ENCODE data around the gene CLPX. TPM values are rescaled to one million over a fixed set of nuclear protein-coding genes. Genes with fewer than 3 reads are reported as not detected.
"Not testable (repeated sequence)": the region's sequence is repeated elsewhere in the genome, so short reads cannot be mapped to it uniquely, and the experiment has no call there.

CLPX gene
- total RNA-seq = 10 to 100 TPM; 60.5 to 65.6 TPM
- polyA plus RNA-seq = 28.9 TPM

- H3K4me1 Mint-ChIP-seq = peaks cover 23 to 41% (median 40%) of the 10 kb centered on the region in 3 donors
- Histone ChIP-seq H3K27ac (ENCODE audit: low read depth, low read length) (peak within 1 kb of the TSS; percentile 83), H3K27me3 (ENCODE audit: insufficient read depth, low read length, poor library complexity, severe bottlenecking) (no peaks in the 10 kb centered on the region), H3K4me1 (ENCODE audit: insufficient read depth, low read length) (peaks cover 20% of the 10 kb centered on the region), H3K36me3 (ENCODE audit: insufficient read depth, low read length) (no peaks in the 10 kb centered on the region), H3K9me3 (ENCODE audit: low read length) (no peaks in the 10 kb centered on the region), H3K4me3 (ENCODE audit: low read length) (peak within 1 kb of the TSS; percentile 76)
- peak; percentile 86 to 95 (median 93) for DNase-seq
- no peaks in the 10 kb centered on the region for H3K9me3 Mint-ChIP-seq
- H3K36me3 Mint-ChIP-seq = peaks cover 0 to 23% (median 0%) of the 10 kb centered on the region in 3 donors
- peak within 1 kb of the TSS; percentile 94 to 98 (median 96) for H3K27ac Mint-ChIP-seq
- POLR2A ChIA-PET = interaction anchor here (0.7 to 2.0 kb wide), 9 partner anchors 15 to 1091 kb away, joined by 3 to 28 read pairs (median 4); partner anchors contain the start of genes CIAO2A, PARP16, PDCD7 and RNU5B-1
- H3K4me3 Mint-ChIP-seq = peak within 1 kb of the TSS; percentile 93 to 96 (median 96)
- CTCF ChIA-PET = interaction anchor here (0.7 to 2.7 kb wide), 4 partner anchors 13 to 200 kb away, joined by 3 to 12 read pairs (median 6); partner anchors contain the start of gene PARP16
- no peaks in the 10 kb centered on the region for H3K27me3 Mint-ChIP-seq
Observed at GRCh38 chr15:65184868-65185717, at the start of gene CLPX. CLPX (minus strand) TSS chr15:65185342; CDS start chr15:65185153, 189 bp downstream.

- CTCF ChIA-PET = interaction anchor here (1.2 kb wide), 1 partner anchor 37 kb away, joined by 3 read pairs; no protein-coding TSS in a partner anchor
Observed at GRCh38 chr15:65233696-65234095, 48.6 kb upstream of the CLPX start.

GRCh38 chr15:65232520-65232919 is 47.4 kb upstream of the CLPX start:
- POLR2A ChIA-PET = no interaction called here
- H3K36me3 ChIP-seq (ENCODE audit: insufficient read depth, low read length) = no peaks in the 10 kb centered on the region
- H3K27me3 Mint-ChIP-seq = peaks cover 0 to 1% of the 10 kb centered on the region in 2 donors
- no peaks in the 10 kb centered on the region for H3K4me1 Mint-ChIP-seq
- no peak overlapping the region for H3K4me3 Mint-ChIP-seq
- DNase-seq = no peak
- H3K27ac ChIP-seq (ENCODE audit: low read depth, low read length) = no peak overlapping the region
- no peaks in the 10 kb centered on the region for H3K9me3 Mint-ChIP-seq
- CTCF ChIA-PET = no interaction called here
- H3K27me3 ChIP-seq (ENCODE audit: insufficient read depth, low read length, poor library complexity, severe bottlenecking) = no peaks in the 10 kb centered on the region
- no peak overlapping the region for H3K4me3 ChIP-seq (ENCODE audit: low read length)
- H3K36me3 Mint-ChIP-seq = peaks cover 0 to 4% (median 0%) of the 10 kb centered on the region in 3 donors
- H3K27ac Mint-ChIP-seq = no peak overlapping the region
- no peaks in the 10 kb centered on the region for H3K4me1 ChIP-seq (ENCODE audit: insufficient read depth, low read length)
- H3K9me3 ChIP-seq (ENCODE audit: low read length) = no peaks in the 10 kb centered on the region

More at GRCh38 chr15:65233696-65234095, 48.6 kb upstream of the CLPX start:
- no peak overlapping the region for H3K27ac ChIP-seq (ENCODE audit: low read depth, low read length)
- no peak overlapping the region for H3K4me3 Mint-ChIP-seq
- no peaks in the 10 kb centered on the region for H3K36me3 ChIP-seq (ENCODE audit: insufficient read depth, low read length)
- H3K4me1 ChIP-seq (ENCODE audit: insufficient read depth, low read length) = no peaks in the 10 kb centered on the region
- DNase-seq = no peak
- no peaks in the 10 kb centered on the region for H3K4me1 Mint-ChIP-seq
- POLR2A ChIA-PET = no interaction called here
- no peaks in the 10 kb centered on the region for H3K27me3 ChIP-seq (ENCODE audit: insufficient read depth, low read length, poor library complexity, severe bottlenecking)
- H3K4me3 ChIP-seq (ENCODE audit: low read length) = no peak overlapping the region
- H3K27me3 Mint-ChIP-seq = peaks cover 0 to 4% of the 10 kb centered on the region in 2 donors
- no peaks in the 10 kb centered on the region for H3K9me3 Mint-ChIP-seq
- H3K36me3 Mint-ChIP-seq = peaks cover 0 to 4% (median 0%) of the 10 kb centered on the region in 3 donors
- no peaks in the 10 kb centered on the region for H3K9me3 ChIP-seq (ENCODE audit: low read length)
- H3K27ac Mint-ChIP-seq = no peak overlapping the region

- no peak overlapping the region for H3K27ac ChIP-seq (ENCODE audit: low read depth, low read length)
- no peaks in the 10 kb centered on the region for H3K36me3 ChIP-seq (ENCODE audit: insufficient read depth, low read length)
- POLR2A ChIA-PET = no interaction called here
- peaks cover 0 to 1% of the 10 kb centered on the region in 2 donors for H3K27me3 Mint-ChIP-seq
- no peak for DNase-seq
- peaks cover 0 to 4% (median 0%) of the 10 kb centered on the region in 3 donors for H3K36me3 Mint-ChIP-seq
- peak overlapping the region in 1 of 8 donors; percentile 94 for H3K27ac Mint-ChIP-seq
- no peaks in the 10 kb centered on the region for H3K4me1 ChIP-seq (ENCODE audit: insufficient read depth, low read length)
- no peaks in the 10 kb centered on the region for H3K9me3 Mint-ChIP-seq
- no peaks in the 10 kb centered on the region for H3K27me3 ChIP-seq (ENCODE audit: insufficient read depth, low read length, poor library complexity, severe bottlenecking)
- no peaks in the 10 kb centered on the region for H3K9me3 ChIP-seq (ENCODE audit: low read length)
- no peak overlapping the region for H3K4me3 ChIP-seq (ENCODE audit: low read length)
- no peaks in the 10 kb centered on the region for H3K4me1 Mint-ChIP-seq
- CTCF ChIA-PET = no interaction called here
- no peak overlapping the region for H3K4me3 Mint-ChIP-seq
Observed at GRCh38 chr15:65231306-65231705, 46.2 kb upstream of the CLPX start.

DNA sequence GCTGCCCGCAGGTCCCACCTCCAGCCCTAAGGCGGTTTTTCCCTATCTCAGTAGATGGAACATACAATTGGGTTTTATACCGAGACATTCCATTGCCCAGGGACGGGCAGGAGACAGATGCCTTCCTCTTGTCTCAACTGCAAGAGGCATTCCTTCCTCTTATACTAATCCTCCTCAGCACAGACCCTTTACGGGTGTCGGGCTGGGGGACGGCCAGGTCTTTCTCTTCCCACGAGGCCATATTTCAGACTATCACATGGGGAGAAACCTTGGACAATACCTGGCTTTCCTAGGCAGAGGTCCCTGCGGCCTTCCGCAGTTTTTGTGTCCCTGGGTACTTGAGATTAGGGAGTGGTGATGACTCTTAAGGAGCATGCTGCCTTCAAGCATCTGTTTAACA is 41.8 kb upstream of the CLPX start:
- H3K27me3 ChIP-seq (ENCODE audit: insufficient read depth, low read length, poor library complexity, severe bottlenecking); H3K27ac ChIP-seq (ENCODE audit: low read depth, low read length); H3K36me3 ChIP-seq (ENCODE audit: insufficient read depth, low read length); H3K4me3 Mint-ChIP-seq; POLR2A ChIA-PET; CTCF ChIA-PET; DNase-seq; H3K27me3 Mint-ChIP-seq; H3K4me1 Mint-ChIP-seq; H3K36me3 Mint-ChIP-seq; H3K4me3 ChIP-seq (ENCODE audit: low read length); H3K4me1 ChIP-seq (ENCODE audit: insufficient read depth, low read length); H3K9me3 Mint-ChIP-seq; H3K27ac Mint-ChIP-seq; H3K9me3 ChIP-seq (ENCODE audit: low read length): not testable (repeated sequence)

GRCh38 chr15:65226221-65226620 is 41.1 kb upstream of the CLPX start:
- Mint-ChIP-seq H3K4me3 (no peak overlapping the region), H3K4me1 (no peaks in the 10 kb centered on the region), H3K9me3 (no peaks in the 10 kb centered on the region), H3K27me3 (peaks cover 0 to 4% of the 10 kb centered on the region in 2 donors), H3K27ac (no peak overlapping the region), H3K36me3 (no peaks in the 10 kb centered on the region)
- DNase-seq = no peak
- H3K36me3 ChIP-seq (ENCODE audit: insufficient read depth, low read length) = no peaks in the 10 kb centered on the region
- no peak overlapping the region for H3K4me3 ChIP-seq (ENCODE audit: low read length)
- no peak overlapping the region for H3K27ac ChIP-seq (ENCODE audit: low read depth, low read length)
- ChIA-PET CTCF (no interaction called here), POLR2A (no interaction called here)
- H3K9me3 ChIP-seq (ENCODE audit: low read length) = no peaks in the 10 kb centered on the region
- H3K27me3 ChIP-seq (ENCODE audit: insufficient read depth, low read length, poor library complexity, severe bottlenecking) = no peaks in the 10 kb centered on the region
- no peaks in the 10 kb centered on the region for H3K4me1 ChIP-seq (ENCODE audit: insufficient read depth, low read length)

DNA sequence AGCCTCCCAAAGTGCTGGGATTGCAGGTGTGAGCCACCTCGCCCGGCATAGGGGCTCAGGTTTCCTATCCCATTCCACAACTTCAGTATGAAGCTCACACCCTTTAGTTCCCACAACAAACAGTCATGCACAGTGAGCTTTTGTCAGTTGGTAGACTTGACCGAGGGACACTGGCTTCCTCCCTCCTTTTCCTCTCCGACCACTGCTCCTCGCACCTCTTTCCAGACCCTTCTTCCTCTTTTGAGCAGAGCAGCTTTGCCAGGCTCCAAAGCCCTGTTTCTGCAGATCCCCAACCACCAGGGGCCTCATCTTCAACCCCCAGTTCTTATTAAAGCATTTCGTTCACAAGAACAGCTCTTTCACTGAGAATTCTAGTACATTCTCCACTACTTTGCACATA is 38.9 kb upstream of the CLPX start:
- Mint-ChIP-seq H3K4me3 (no peak overlapping the region), H3K9me3 (no peaks in the 10 kb centered on the region), H3K4me1 (no peaks in the 10 kb centered on the region), H3K27me3 (peaks cover 0 to 2% of the 10 kb centered on the region in 2 donors), H3K27ac (no peak overlapping the region), H3K36me3 (no peaks in the 10 kb centered on the region)
- Histone ChIP-seq H3K9me3 (ENCODE audit: low read length) (no peaks in the 10 kb centered on the region), H3K36me3 (ENCODE audit: insufficient read depth, low read length) (no peaks in the 10 kb centered on the region), H3K27ac (ENCODE audit: low read depth, low read length) (no peak overlapping the region), H3K4me3 (ENCODE audit: low read length) (no peak overlapping the region), H3K4me1 (ENCODE audit: insufficient read depth, low read length) (no peaks in the 10 kb centered on the region), H3K27me3 (ENCODE audit: insufficient read depth, low read length, poor library complexity, severe bottlenecking) (no peaks in the 10 kb centered on the region)
- DNase-seq = no peak
- CTCF ChIA-PET = interaction anchor here (0.7 kb wide), 1 partner anchor 62 kb away, joined by 3 read pairs; no protein-coding TSS in a partner anchor
- POLR2A ChIA-PET = no interaction called here

GRCh38 chr15:65222891-65223290 is 37.7 kb upstream of the CLPX start:
- DNase-seq = no peak
- no peaks in the 10 kb centered on the region for H3K36me3 Mint-ChIP-seq
- H3K9me3 ChIP-seq (ENCODE audit: low read length) = no peaks in the 10 kb centered on the region
- H3K36me3 ChIP-seq (ENCODE audit: insufficient read depth, low read length) = no peaks in the 10 kb centered on the region
- H3K9me3 Mint-ChIP-seq = no peaks in the 10 kb centered on the region
- no peaks in the 10 kb centered on the region for H3K4me1 ChIP-seq (ENCODE audit: insufficient read depth, low read length)
- peaks cover 0 to 2% of the 10 kb centered on the region in 2 donors for H3K27me3 Mint-ChIP-seq
- no peak overlapping the region for H3K4me3 Mint-ChIP-seq
- no peak overlapping the region for H3K27ac ChIP-seq (ENCODE audit: low read depth, low read length)
- ChIA-PET CTCF (interaction anchor here (0.7 to 1.1 kb wide), 2 partner anchors 10 to 64 kb away, joined by 3 read pairs; partner anchors contain the start of gene PARP16), POLR2A (no interaction called here)
- peaks cover 0 to 4% (median 0%) of the 10 kb centered on the region in 3 donors for H3K4me1 Mint-ChIP-seq
- H3K27me3 ChIP-seq (ENCODE audit: insufficient read depth, low read length, poor library complexity, severe bottlenecking) = no peaks in the 10 kb centered on the region
- no peak overlapping the region for H3K4me3 ChIP-seq (ENCODE audit: low read length)
- no peak overlapping the region for H3K27ac Mint-ChIP-seq
